ENCODE results near the gene PSMB5.

DNA sequence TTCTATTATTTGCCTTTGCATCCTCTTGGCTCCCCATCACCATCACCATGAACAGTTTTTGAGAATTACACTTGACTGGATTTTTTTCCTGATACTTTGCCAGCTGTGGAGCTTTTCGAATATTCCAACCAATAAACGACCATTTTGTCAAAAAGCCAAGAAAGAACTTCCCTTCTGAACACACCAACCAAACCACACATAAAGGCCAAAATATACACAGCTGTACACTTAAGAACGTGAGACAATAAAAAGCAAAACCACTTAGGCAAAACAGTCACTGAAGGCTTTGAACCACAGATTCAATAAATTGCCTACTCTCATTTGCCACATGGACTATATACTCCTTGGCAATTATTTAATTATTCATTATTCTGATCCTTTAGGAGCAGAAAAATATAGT lies 25.9 kb downstream of the PSMB5 start:
- TF ChIP-seq, protein P1, sequence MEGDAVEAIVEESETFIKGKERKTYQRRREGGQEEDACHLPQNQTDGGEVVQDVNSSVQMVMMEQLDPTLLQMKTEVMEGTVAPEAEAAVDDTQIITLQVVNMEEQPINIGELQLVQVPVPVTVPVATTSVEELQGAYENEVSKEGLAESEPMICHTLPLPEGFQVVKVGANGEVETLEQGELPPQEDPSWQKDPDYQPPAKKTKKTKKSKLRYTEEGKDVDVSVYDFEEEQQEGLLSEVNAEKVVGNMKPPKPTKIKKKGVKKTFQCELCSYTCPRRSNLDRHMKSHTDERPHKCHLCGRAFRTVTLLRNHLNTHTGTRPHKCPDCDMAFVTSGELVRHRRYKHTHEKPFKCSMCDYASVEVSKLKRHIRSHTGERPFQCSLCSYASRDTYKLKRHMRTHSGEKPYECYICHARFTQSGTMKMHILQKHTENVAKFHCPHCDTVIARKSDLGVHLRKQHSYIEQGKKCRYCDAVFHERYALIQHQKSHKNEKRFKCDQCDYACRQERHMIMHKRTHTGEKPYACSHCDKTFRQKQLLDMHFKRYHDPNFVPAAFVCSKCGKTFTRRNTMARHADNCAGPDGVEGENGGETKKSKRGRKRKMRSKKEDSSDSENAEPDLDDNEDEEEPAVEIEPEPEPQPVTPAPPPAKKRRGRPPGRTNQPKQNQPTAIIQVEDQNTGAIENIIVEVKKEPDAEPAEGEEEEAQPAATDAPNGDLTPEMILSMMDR (IDR thresholded peaks at IDR 0.05; ENCODE audit: poor library complexity, severe bottlenecking), result no peak
- TF ChIP-seq EP300 (conservative IDR thresholded peaks at IDR 0.05; ENCODE audit: poor library complexity, severe bottlenecking) (no peak), MXI1 (conservative IDR thresholded peaks at IDR 0.05; ENCODE audit: poor library complexity, severe bottlenecking) (no peak)
